ENCODE results near the gene PLA2G4F.

DNA sequence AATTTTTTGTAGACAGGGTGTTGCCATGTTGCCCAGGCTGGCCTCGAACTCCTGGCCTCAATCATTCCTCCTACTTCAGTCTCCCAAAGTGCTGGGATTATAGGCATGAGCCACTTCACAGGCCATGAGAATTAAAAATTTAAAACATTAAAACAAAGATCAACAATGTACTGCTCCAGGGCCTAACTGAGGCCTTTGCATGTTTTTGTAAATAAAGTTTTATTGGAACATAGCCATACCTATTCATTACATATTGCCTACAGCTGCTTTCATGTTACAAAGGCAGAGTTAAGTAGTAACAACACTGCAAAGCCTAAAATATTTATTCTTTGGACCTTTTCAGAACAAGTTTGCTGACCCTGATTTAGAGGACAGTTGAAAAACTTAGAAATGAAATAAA lies 42.1 kb upstream of the PLA2G4F start:
- TF ChIP-seq, protein P1, sequence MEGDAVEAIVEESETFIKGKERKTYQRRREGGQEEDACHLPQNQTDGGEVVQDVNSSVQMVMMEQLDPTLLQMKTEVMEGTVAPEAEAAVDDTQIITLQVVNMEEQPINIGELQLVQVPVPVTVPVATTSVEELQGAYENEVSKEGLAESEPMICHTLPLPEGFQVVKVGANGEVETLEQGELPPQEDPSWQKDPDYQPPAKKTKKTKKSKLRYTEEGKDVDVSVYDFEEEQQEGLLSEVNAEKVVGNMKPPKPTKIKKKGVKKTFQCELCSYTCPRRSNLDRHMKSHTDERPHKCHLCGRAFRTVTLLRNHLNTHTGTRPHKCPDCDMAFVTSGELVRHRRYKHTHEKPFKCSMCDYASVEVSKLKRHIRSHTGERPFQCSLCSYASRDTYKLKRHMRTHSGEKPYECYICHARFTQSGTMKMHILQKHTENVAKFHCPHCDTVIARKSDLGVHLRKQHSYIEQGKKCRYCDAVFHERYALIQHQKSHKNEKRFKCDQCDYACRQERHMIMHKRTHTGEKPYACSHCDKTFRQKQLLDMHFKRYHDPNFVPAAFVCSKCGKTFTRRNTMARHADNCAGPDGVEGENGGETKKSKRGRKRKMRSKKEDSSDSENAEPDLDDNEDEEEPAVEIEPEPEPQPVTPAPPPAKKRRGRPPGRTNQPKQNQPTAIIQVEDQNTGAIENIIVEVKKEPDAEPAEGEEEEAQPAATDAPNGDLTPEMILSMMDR (IDR thresholded peaks at IDR 0.05; ENCODE audit: insufficient read depth, low read length) = no peak
- no peak for TF ChIP-seq POLR2AphosphoS5 (IDR thresholded peaks at IDR 0.05; ENCODE audit: low read depth)
- TF ChIP-seq, protein P2, sequence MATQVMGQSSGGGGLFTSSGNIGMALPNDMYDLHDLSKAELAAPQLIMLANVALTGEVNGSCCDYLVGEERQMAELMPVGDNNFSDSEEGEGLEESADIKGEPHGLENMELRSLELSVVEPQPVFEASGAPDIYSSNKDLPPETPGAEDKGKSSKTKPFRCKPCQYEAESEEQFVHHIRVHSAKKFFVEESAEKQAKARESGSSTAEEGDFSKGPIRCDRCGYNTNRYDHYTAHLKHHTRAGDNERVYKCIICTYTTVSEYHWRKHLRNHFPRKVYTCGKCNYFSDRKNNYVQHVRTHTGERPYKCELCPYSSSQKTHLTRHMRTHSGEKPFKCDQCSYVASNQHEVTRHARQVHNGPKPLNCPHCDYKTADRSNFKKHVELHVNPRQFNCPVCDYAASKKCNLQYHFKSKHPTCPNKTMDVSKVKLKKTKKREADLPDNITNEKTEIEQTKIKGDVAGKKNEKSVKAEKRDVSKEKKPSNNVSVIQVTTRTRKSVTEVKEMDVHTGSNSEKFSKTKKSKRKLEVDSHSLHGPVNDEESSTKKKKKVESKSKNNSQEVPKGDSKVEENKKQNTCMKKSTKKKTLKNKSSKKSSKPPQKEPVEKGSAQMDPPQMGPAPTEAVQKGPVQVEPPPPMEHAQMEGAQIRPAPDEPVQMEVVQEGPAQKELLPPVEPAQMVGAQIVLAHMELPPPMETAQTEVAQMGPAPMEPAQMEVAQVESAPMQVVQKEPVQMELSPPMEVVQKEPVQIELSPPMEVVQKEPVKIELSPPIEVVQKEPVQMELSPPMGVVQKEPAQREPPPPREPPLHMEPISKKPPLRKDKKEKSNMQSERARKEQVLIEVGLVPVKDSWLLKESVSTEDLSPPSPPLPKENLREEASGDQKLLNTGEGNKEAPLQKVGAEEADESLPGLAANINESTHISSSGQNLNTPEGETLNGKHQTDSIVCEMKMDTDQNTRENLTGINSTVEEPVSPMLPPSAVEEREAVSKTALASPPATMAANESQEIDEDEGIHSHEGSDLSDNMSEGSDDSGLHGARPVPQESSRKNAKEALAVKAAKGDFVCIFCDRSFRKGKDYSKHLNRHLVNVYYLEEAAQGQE (IDR thresholded peaks at IDR 0.05; ENCODE audit: insufficient replicate concordance, low read depth) = no peak

All from HL-60 (cell line).